Measurements from ENCODE around the gene ANKMY1.

DNA sequence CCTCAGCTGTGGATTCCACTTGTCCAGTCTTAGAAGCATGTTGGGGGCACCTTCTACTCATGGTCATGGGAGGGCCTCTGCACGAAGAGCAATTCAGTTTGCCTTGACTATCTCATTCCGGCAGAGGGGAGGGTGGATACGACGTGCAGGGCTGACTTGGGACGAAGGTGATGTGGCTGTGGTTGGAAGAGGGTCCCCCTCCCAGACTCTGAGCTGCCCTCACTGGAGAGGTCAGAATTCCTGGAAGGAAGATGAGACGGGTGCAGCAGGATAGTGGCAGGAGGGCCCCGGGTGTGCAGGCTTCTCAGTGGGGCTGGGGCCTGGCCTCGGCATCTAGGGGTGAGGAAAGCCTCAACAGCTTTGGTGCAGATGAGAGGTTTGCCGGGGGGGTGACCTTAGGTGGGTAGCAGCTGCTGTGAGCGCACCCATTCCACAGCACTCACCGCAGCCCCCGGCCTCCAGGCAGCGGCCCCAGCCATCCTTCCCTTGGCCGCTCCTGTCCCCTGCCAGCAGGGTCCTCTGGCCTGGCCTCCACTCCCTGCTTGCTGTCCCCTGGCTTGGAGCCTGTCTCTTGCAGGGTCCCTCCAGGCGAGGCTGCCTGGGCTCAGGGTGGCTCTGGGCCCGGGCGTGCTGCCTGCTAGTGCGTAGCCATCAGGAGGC is 13.7 kb upstream of the ANKMY1 start:
- TF ChIP-seq POLR2A (IDR thresholded peaks at IDR 0.05) (no peak), EP300 (IDR thresholded peaks at IDR 0.05) (no peak), POLR2AphosphoS5 (IDR thresholded peaks at IDR 0.05) (no peak)
- TF ChIP-seq, protein P1, sequence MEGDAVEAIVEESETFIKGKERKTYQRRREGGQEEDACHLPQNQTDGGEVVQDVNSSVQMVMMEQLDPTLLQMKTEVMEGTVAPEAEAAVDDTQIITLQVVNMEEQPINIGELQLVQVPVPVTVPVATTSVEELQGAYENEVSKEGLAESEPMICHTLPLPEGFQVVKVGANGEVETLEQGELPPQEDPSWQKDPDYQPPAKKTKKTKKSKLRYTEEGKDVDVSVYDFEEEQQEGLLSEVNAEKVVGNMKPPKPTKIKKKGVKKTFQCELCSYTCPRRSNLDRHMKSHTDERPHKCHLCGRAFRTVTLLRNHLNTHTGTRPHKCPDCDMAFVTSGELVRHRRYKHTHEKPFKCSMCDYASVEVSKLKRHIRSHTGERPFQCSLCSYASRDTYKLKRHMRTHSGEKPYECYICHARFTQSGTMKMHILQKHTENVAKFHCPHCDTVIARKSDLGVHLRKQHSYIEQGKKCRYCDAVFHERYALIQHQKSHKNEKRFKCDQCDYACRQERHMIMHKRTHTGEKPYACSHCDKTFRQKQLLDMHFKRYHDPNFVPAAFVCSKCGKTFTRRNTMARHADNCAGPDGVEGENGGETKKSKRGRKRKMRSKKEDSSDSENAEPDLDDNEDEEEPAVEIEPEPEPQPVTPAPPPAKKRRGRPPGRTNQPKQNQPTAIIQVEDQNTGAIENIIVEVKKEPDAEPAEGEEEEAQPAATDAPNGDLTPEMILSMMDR (IDR thresholded peaks at IDR 0.05): no peak
